ENCODE measurements around the gene ANKRD60. TPM values are rescaled to one million over a fixed set of nuclear protein-coding genes. Genes with fewer than 3 reads are reported as not detected.
A peak's percentile ranks its signal among the peaks of the same experiment; 100 is the strongest.

ANKRD60 gene
- total and polyA plus RNA-seq, 2 donors (not counting 1 experiment from before 2014, with no cell fraction given) = 0.27 TPM; not detected in 1

GRCh38 chr20:58228103-58228483 lies 360 bp downstream of the ANKRD60 start:
- Histone ChIP-seq H2AFZ (ENCODE audit: insufficient read depth, low read depth, low read length, poor library complexity, severe bottlenecking) (peak overlapping the region; percentile 11), H3K36me3 (replicated peaks in 1 of 2; ENCODE audit: control extremely low read depth in 1 of 2, control insufficient read depth in 1 of 2, extremely low read depth in 1 of 2, insufficient read depth in 2 of 2, low read length in 1 of 2) (peaks cover 0 to 3% of the 10 kb centered on the region in 2 experiments), H3K4me2 (replicated peaks; ENCODE audit: low read depth, low read length, poor library complexity, severe bottlenecking) (peak overlapping the region; percentile 70), H3K27ac (ENCODE audit: low read length in 2 of 2) (no peak overlapping the region), H3K9ac (ENCODE audit: low read length) (peak overlapping the region; percentile 14), H3K9me3 (ENCODE audit: control extremely low read depth in 1 of 3, control insufficient read depth in 2 of 3, insufficient read depth in 1 of 3, low read length in 2 of 3) (peaks cover 0 to 11% (median 2%) of the 10 kb centered on the region in 3 donors), H3K4me1 (ENCODE audit: control insufficient read depth in 2 of 2, insufficient read depth in 2 of 2, low read length in 2 of 2) (peaks cover 13 to 22% of the 10 kb centered on the region in 2 donors), H3K4me3 (ENCODE audit: control extremely low read depth in 1 of 5, extremely low read depth in 1 of 5, insufficient read depth in 1 of 5, low read depth in 2 of 5, low read length in 4 of 5) (no peak overlapping the region), H3K27me3 (replicated peaks in 1 of 4; ENCODE audit: control extremely low read depth in 1 of 4, control insufficient read depth in 3 of 4, insufficient read depth in 4 of 4, low read length in 3 of 4) (peaks cover 2 to 51% (median 31%) of the 10 kb centered on the region in 4 experiments), H4K20me1 (ENCODE audit: control insufficient read depth, insufficient read depth, low read length, poor library complexity, severe bottlenecking) (no peaks in the 10 kb centered on the region), H3K79me2 (ENCODE audit: control insufficient read depth, insufficient read depth, low read length) (no peaks in the 10 kb centered on the region)
- H3K9me3 Mint-ChIP-seq (ENCODE audit: insufficient read depth) = no peaks in the 10 kb centered on the region
- ChIA-PET CTCF (no interaction called here), POLR2A (no interaction called here)
- WGBS (ENCODE audit: insufficient coverage) = 14% methylated on average over 29 of the region's 29 CpGs
- H3K4me3 Mint-ChIP-seq = peak overlapping the region; percentile 69
- intact Hi-C loops (cut with micrococcal nuclease) = no loop called here
- DNase-seq (peak; percentile 62), ATAC-seq (ENCODE audit: low read depth) (no peak)
- peaks cover 52% of the 10 kb centered on the region for H3K27me3 Mint-ChIP-seq
- H3K4me1 Mint-ChIP-seq = peaks cover 18% of the 10 kb centered on the region
- TF ChIP-seq CTCF (IDR thresholded peaks at IDR 0.05) = no peak
- peak; percentile 87 for TF ChIP-seq EZH2 (IDR thresholded peaks at IDR 0.05; ENCODE audit: borderline replicate concordance, insufficient read depth, low read depth, low read length, poor library complexity, severe bottlenecking)
- H3K27ac Mint-ChIP-seq = no peak overlapping the region

GRCh38 chr20:58227391-58228102 lies 906 bp downstream of the ANKRD60 start:
- Mint-ChIP-seq H3K4me3 (peak overlapping the region; percentile 69), H3K27me3 (peaks cover 57% of the 10 kb centered on the region), H3K9me3 (ENCODE audit: insufficient read depth) (no peaks in the 10 kb centered on the region), H3K4me1 (peaks cover 18% of the 10 kb centered on the region), H3K27ac (no peak overlapping the region)
- ChIA-PET POLR2A (no interaction called here), CTCF (interaction anchor here (0.7 kb wide), 1 partner anchor 47 kb away, joined by 3 read pairs; no protein-coding TSS in a partner anchor)
- ATAC-seq (ENCODE audit: low read depth) = no peak
- peak overlapping the region; percentile 11 for H2AFZ ChIP-seq (ENCODE audit: insufficient read depth, low read depth, low read length, poor library complexity, severe bottlenecking)
- peaks cover 13 to 22% of the 10 kb centered on the region in 2 donors for H3K4me1 ChIP-seq (ENCODE audit: control insufficient read depth in 2 of 2, insufficient read depth in 2 of 2, low read length in 2 of 2)
- H3K9ac ChIP-seq (ENCODE audit: low read length) = peak overlapping the region; percentile 14
- no peak overlapping the region for H3K27ac ChIP-seq (ENCODE audit: low read length in 2 of 2)
- H3K27me3 ChIP-seq (replicated peaks in 1 of 4; ENCODE audit: control extremely low read depth in 1 of 4, control insufficient read depth in 3 of 4, insufficient read depth in 4 of 4, low read length in 3 of 4) = peaks cover 2 to 55% (median 33%) of the 10 kb centered on the region in 4 experiments
- no peaks in the 10 kb centered on the region for H3K79me2 ChIP-seq (ENCODE audit: control insufficient read depth, insufficient read depth, low read length)
- no peak for DNase-seq
- peak overlapping the region; percentile 70 for H3K4me2 ChIP-seq (replicated peaks; ENCODE audit: low read depth, low read length, poor library complexity, severe bottlenecking)
- no peak for TF ChIP-seq EZH2 (IDR thresholded peaks at IDR 0.05; ENCODE audit: borderline replicate concordance, insufficient read depth, low read depth, low read length, poor library complexity, severe bottlenecking)
- TF ChIP-seq CTCF (IDR thresholded peaks at IDR 0.05) = no peak
- 93% methylated on average over 5 of the region's 5 CpGs for WGBS (ENCODE audit: insufficient coverage)
- H4K20me1 ChIP-seq (ENCODE audit: control insufficient read depth, insufficient read depth, low read length, poor library complexity, severe bottlenecking) = no peaks in the 10 kb centered on the region
- H3K4me3 ChIP-seq (ENCODE audit: control extremely low read depth in 1 of 5, extremely low read depth in 1 of 5, insufficient read depth in 1 of 5, low read depth in 2 of 5, low read length in 4 of 5) = no peak overlapping the region
- peaks cover 0 to 11% (median 2%) of the 10 kb centered on the region in 3 donors for H3K9me3 ChIP-seq (ENCODE audit: control extremely low read depth in 1 of 3, control insufficient read depth in 2 of 3, insufficient read depth in 1 of 3, low read length in 2 of 3)
- intact Hi-C loops (cut with micrococcal nuclease) = no loop called here
- peaks cover 0 to 3% of the 10 kb centered on the region in 2 experiments for H3K36me3 ChIP-seq (replicated peaks in 1 of 2; ENCODE audit: control extremely low read depth in 1 of 2, control insufficient read depth in 1 of 2, extremely low read depth in 1 of 2, insufficient read depth in 2 of 2, low read length in 1 of 2)

Measured in B cell (primary cell).